MM.1S (cell line): ENCODE measurements around the gene MTCH2.

Experiments used
- DNase-seq: peaks from one replicate; pipeline ENCODE4 v3.0.0-alpha.2; 2015
- H2AFZ ChIP-seq: fragments of 300-600 bp; sonication (generic); 2 replicates; pipeline ENCODE4 v1.6.0; 2016; ENCODE audit warnings: antibody characterized with exemption, low read length
- H3F3A ChIP-seq: fragments of 300-600 bp; sonication (generic); 2 replicates; pipeline ENCODE4 v1.6.1; 2016; ENCODE audit warnings: mild to moderate bottlenecking, antibody characterized with exemption, low read length, moderate library complexity, mixed read lengths; ENCODE audit not compliant: insufficient read depth
- H3K27ac ChIP-seq: fragments of 300-600 bp; sonication (generic); 2 replicates; pipeline ENCODE4 v1.5.1; 2016; ENCODE audit warnings: mild to moderate bottlenecking, low read length
- H3K27me3 ChIP-seq: fragments of 300-600 bp; sonication (generic); replicated peaks from 2 replicates; pipeline ENCODE4 v1.6.0; 2016; ENCODE audit warnings: low read length; ENCODE audit not compliant: insufficient read depth
- H3K36me3 ChIP-seq: fragments of 300-600 bp; sonication (generic); replicated peaks from 2 replicates; pipeline ENCODE4 v1.6.1; 2016; ENCODE audit warnings: mild to moderate bottlenecking, low read length, mixed read lengths; ENCODE audit not compliant: insufficient read depth
- H3K4me1 ChIP-seq: fragments of 300-600 bp; sonication (generic); 2 replicates; pipeline ENCODE4 v1.6.1; 2016; ENCODE audit warnings: low read length, mixed read lengths
- H3K4me2 ChIP-seq: fragments of 300-600 bp; sonication (generic); 2 replicates; pipeline ENCODE4 v1.6.0; 2016; ENCODE audit warnings: low read depth, low read length
- H3K4me3 ChIP-seq: fragments of 300-600 bp; sonication (generic); 2 replicates; pipeline ENCODE4 v1.5.1; 2016; ENCODE audit warnings: low read length, mixed read lengths
- H3K79me2 ChIP-seq: fragments of 300-600 bp; sonication (generic); 2 replicates; pipeline ENCODE4 v1.6.1; 2016; ENCODE audit warnings: mixed run types, low read length, mixed read lengths
- H3K9ac ChIP-seq: fragments of 300-600 bp; sonication (generic); 2 replicates; pipeline ENCODE4 v1.6.1; 2016; ENCODE audit warnings: low read length, mixed read lengths
- H3K9me2 ChIP-seq: fragments of 300-600 bp; sonication (generic); replicated peaks from 2 replicates; pipeline ENCODE4 v1.6.1; 2016; ENCODE audit warnings: mild to moderate bottlenecking, low read length, mixed read lengths; ENCODE audit not compliant: insufficient read depth
- H3K9me3 ChIP-seq: fragments of 300-600 bp; sonication (generic); replicated peaks from 2 replicates; pipeline ENCODE4 v1.6.1; 2016; ENCODE audit warnings: mild to moderate bottlenecking, low read length, mixed read lengths; ENCODE audit not compliant: insufficient read depth
- H4K20me1 ChIP-seq: fragments of 300-600 bp; sonication (generic); 2 replicates; pipeline ENCODE4 v1.6.1; 2016; ENCODE audit warnings: mild to moderate bottlenecking, low read length, moderate library complexity, mixed read lengths; ENCODE audit not compliant: insufficient read depth
- CTCF ChIP-seq: fragments of 300-600 bp; sonication (generic); IDR thresholded peaks from 2 replicates; pipeline ENCODE4 v1.5.1; 2016; ENCODE audit warnings: antibody characterized with exemption, low read length, mixed read lengths
- EZH2 ChIP-seq: fragments of 300-600 bp; sonication (generic); optimal IDR thresholded peaks from 2 replicates; pipeline ENCODE3; 2017; ENCODE audit warnings: low read depth, mild to moderate bottlenecking, antibody characterized with exemption, low read length, mixed read lengths
- EZH2phosphoT487 ChIP-seq: fragments of 300-600 bp; sonication (generic); IDR thresholded peaks from 2 replicates; pipeline ENCODE4 v1.6.1; 2018; ENCODE audit warnings: antibody characterized with exemption, low read length

Gene MTCH2

GRCh38 chr11:47603295-47603694 lies 39.1 kb downstream of the MTCH2 start:
- no peak for TF ChIP-seq EZH2
- TF ChIP-seq CTCF = no peak
- TF ChIP-seq EZH2phosphoT487 = no peak
- no peaks in the 10 kb centered on the region for H3K9me3 ChIP-seq
- H3K9ac ChIP-seq = no peak overlapping the region
- DNase-seq = no peak
- H3K27me3 ChIP-seq = no peaks in the 10 kb centered on the region
- no peaks in the 10 kb centered on the region for H3K4me1 ChIP-seq
- H3K79me2 ChIP-seq = no peaks in the 10 kb centered on the region
- no peak overlapping the region for H3K4me2 ChIP-seq
- no peak overlapping the region for H3K4me3 ChIP-seq
- no peaks in the 10 kb centered on the region for H3K9me2 ChIP-seq
- H2AFZ ChIP-seq = no peak overlapping the region
- H3K36me3 ChIP-seq = no peaks in the 10 kb centered on the region
- no peaks in the 10 kb centered on the region for H4K20me1 ChIP-seq
- H3F3A ChIP-seq = no peaks in the 10 kb centered on the region
- no peak overlapping the region for H3K27ac ChIP-seq

GRCh38 chr11:47599902-47600301 lies 42.5 kb downstream of the MTCH2 start:
- TF ChIP-seq CTCF = no peak
- no peak for TF ChIP-seq EZH2phosphoT487
- no peak for TF ChIP-seq EZH2

GRCh38 chr11:47595967-47596366 lies 46.4 kb downstream of the MTCH2 start:
- Histone ChIP-seq H3K27ac (no peak overlapping the region), H4K20me1 (no peaks in the 10 kb centered on the region), H3K27me3 (no peaks in the 10 kb centered on the region), H2AFZ (no peak overlapping the region), H3F3A (no peaks in the 10 kb centered on the region), H3K36me3 (no peaks in the 10 kb centered on the region), H3K9me3 (no peaks in the 10 kb centered on the region), H3K4me2 (no peak overlapping the region), H3K9ac (no peak overlapping the region), H3K4me1 (no peaks in the 10 kb centered on the region), H3K79me2 (no peaks in the 10 kb centered on the region), H3K4me3 (no peak overlapping the region), H3K9me2 (no peaks in the 10 kb centered on the region)
- TF ChIP-seq CTCF (no peak), EZH2 (no peak), EZH2phosphoT487 (no peak)
- DNase-seq = no peak

More at GRCh38 chr11:47599902-47600301, 42.5 kb downstream of the MTCH2 start:
- H3K36me3 ChIP-seq = no peaks in the 10 kb centered on the region
- H3K4me3 ChIP-seq = no peak overlapping the region
- H3K9me2 ChIP-seq = no peaks in the 10 kb centered on the region
- H3K4me2 ChIP-seq = no peak overlapping the region
- no peaks in the 10 kb centered on the region for H3F3A ChIP-seq
- H3K27me3 ChIP-seq = no peaks in the 10 kb centered on the region
- H3K4me1 ChIP-seq = no peaks in the 10 kb centered on the region
- no peaks in the 10 kb centered on the region for H4K20me1 ChIP-seq
- H3K79me2 ChIP-seq = no peaks in the 10 kb centered on the region
- no peak overlapping the region for H3K27ac ChIP-seq
- no peak for DNase-seq
- no peaks in the 10 kb centered on the region for H3K9me3 ChIP-seq
- no peak overlapping the region for H3K9ac ChIP-seq
- H2AFZ ChIP-seq = no peak overlapping the region
